A673 (cell line): ENCODE measurements around the gene RCBTB2. TPM values are rescaled to one million over a fixed set of nuclear protein-coding genes. Genes with fewer than 3 reads are reported as not detected.

Source experiments
- BruUV-seq: library from RNA; stranded (reverse); fragments of 400-500 nt; replicated peaks from 2 replicates; lab custom pipeline; 2021; lab: Mats Ljungman, UMichigan
- CTCF ChIA-PET: fragments of 300-600 bp; sonication (Branson Sonifier 250); formaldehyde crosslinking; loops from one replicate; lab custom pipeline; 2022; ENCODE audit warnings: antibody characterized with exemption; lab: Charles Lee
- POLR2A ChIA-PET: fragments of 300-600 bp; sonication (Branson Sonifier 250); formaldehyde crosslinking; loops from one replicate; lab custom pipeline; 2022; ENCODE audit warnings: antibody characterized with exemption; ENCODE audit not compliant: low non-redundant PET; lab: Charles Lee
- DNase-seq: peaks from one replicate; pipeline ENCODE4 v3.0.0-alpha.2; 2015; ENCODE audit warnings: low spot score
- H3K27ac ChIP-seq: fragments of 200-600 bp; sonication (generic); 2 replicates; pipeline ENCODE4 v1.5.1; 2016; ENCODE audit warnings: mixed run types, low read depth, mild to moderate bottlenecking, mixed read lengths, antibody characterized with exemption, low read length; ENCODE audit not compliant: poor library complexity, severe bottlenecking
- H3K27me3 ChIP-seq: fragments of 200-600 bp; sonication (generic); replicated peaks from 2 replicates; pipeline ENCODE4 v1.6.1; 2017; ENCODE audit warnings: mixed run types, low read depth, mild to moderate bottlenecking, mixed read lengths, antibody characterized with exemption, low read length; ENCODE audit not compliant: insufficient read depth, poor library complexity
- H3K36me3 ChIP-seq: fragments of 200-600 bp; sonication (generic); 2 replicates; pipeline ENCODE4 v1.6.1; 2016; ENCODE audit warnings: mixed run types, mild to moderate bottlenecking, mixed read lengths, antibody characterized with exemption, low read length; ENCODE audit not compliant: insufficient read depth, poor library complexity, severe bottlenecking
- H3K4me1 ChIP-seq: fragments of 200-600 bp; sonication (generic); 2 replicates; pipeline ENCODE4 v1.6.1; 2017; ENCODE audit warnings: mixed run types, mild to moderate bottlenecking, mixed read lengths, antibody characterized with exemption, low read length; ENCODE audit not compliant: insufficient read depth, poor library complexity, severe bottlenecking
- H3K4me3 ChIP-seq: fragments of 200-600 bp; sonication (generic); 2 replicates; pipeline ENCODE4 v1.5.1; 2016; ENCODE audit warnings: low read depth, mixed run types, mild to moderate bottlenecking, mixed read lengths, low read length; ENCODE audit not compliant: poor library complexity, severe bottlenecking
- H3K9me3 ChIP-seq: fragments of 200-600 bp; sonication (generic); 2 replicates; pipeline ENCODE4 v1.6.1; 2016; ENCODE audit warnings: mixed run types, low read depth, mild to moderate bottlenecking, mixed read lengths, antibody characterized with exemption, low read length; ENCODE audit not compliant: poor library complexity, severe bottlenecking
- CTCF ChIP-seq: fragments of 300-800, 200-600 bp; sonication (generic); conservative IDR thresholded peaks from 2 replicates; pipeline ENCODE4 v1.5.1; 2017; ENCODE audit warnings: low read depth, mild to moderate bottlenecking, antibody characterized with exemption, low read length, moderate library complexity, mixed read lengths
- EZH2 ChIP-seq: fragments of 200-600 bp; sonication (generic); IDR thresholded peaks from 2 replicates; pipeline ENCODE4 v1.6.1; 2017; ENCODE audit warnings: borderline replicate concordance, low read depth, mild to moderate bottlenecking, mixed read lengths, antibody characterized with exemption, low read length; ENCODE audit not compliant: poor library complexity, severe bottlenecking
- intact Hi-C: fragments of 100-400 bp; cut with micrococcal nuclease; formaldehyde crosslinking; loops from one replicate; pipeline ENCODE4 v1.10.0; 2022; ENCODE audit not compliant: unreplicated experiment
- total RNA-seq: library from RNA; stranded (reverse); gene quantifications from 2 replicates; pipeline ENCODE4 v1.2.3, GENCODE V29; 2021

RCBTB2 gene
- total RNA-seq, 1 experiment from 2014 or later = 6.3 TPM

- no peak for DNase-seq
- Histone ChIP-seq H3K4me3 (no peak overlapping the region), H3K27ac (no peak overlapping the region), H3K9me3 (no peaks in the 10 kb centered on the region), H3K27me3 (no peaks in the 10 kb centered on the region), H3K36me3 (no peaks in the 10 kb centered on the region), H3K4me1 (no peaks in the 10 kb centered on the region)
- TF ChIP-seq CTCF (no peak), EZH2 (no peak)
- no TSS peak for BruUV-seq
- POLR2A ChIA-PET = no interaction called here
- CTCF ChIA-PET = no interaction called here
- intact Hi-C loops = no loop called here
Measured at GRCh38 chr13:48507021-48507420, 25.9 kb downstream of the RCBTB2 start.

DNA sequence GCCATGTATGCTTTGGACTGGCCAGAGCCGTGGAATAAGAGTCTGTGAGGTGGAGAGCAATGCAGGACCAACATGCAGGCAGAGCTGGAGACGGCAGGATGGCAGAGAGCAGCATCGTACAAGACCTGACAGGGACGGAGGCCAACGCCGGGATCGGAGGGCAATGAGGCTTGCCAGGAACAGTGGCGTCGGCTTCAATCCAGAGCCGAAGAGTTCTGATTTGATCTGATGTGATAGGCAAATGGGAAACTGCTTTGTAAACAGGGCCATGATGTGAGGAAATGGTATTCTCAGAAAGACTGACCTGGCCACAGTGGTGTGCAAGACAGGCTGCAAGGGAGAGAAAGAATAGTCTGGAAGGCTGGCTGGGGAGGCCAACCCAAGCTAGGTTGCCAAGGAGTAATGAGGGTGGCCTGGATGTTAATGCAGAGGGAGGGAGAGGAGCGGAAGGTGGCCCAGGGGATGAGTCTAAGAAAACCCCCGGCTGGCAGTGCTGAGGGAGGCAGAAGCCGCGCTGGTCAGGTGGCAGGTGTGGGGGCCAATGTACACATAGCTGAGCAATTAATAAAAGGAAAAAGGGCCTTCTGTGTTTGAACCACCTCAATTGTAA, 26.7 kb downstream of the RCBTB2 start:
- H3K9me3 ChIP-seq = no peaks in the 10 kb centered on the region
- H3K27me3 ChIP-seq = no peaks in the 10 kb centered on the region
- H3K36me3 ChIP-seq = no peaks in the 10 kb centered on the region
- TF ChIP-seq CTCF = no peak
- no peak for TF ChIP-seq EZH2
- POLR2A ChIA-PET = no interaction called here
- no peaks in the 10 kb centered on the region for H3K4me1 ChIP-seq
- no peak overlapping the region for H3K27ac ChIP-seq
- intact Hi-C loops = no loop called here
- CTCF ChIA-PET = no interaction called here
- no TSS peak for BruUV-seq
- no peak for DNase-seq
- no peak overlapping the region for H3K4me3 ChIP-seq

GRCh38 chr13:48505597-48506091, 27.2 kb downstream of the RCBTB2 start:
- Histone ChIP-seq H3K27ac (no peak overlapping the region), H3K27me3 (no peaks in the 10 kb centered on the region), H3K4me1 (peaks cover under 1% of the 10 kb centered on the region), H3K4me3 (no peak overlapping the region), H3K36me3 (no peaks in the 10 kb centered on the region), H3K9me3 (no peaks in the 10 kb centered on the region)
- intact Hi-C loops = no loop called here
- BruUV-seq = no TSS peak
- TF ChIP-seq EZH2 (no peak), CTCF (no peak)
- DNase-seq = no peak
- ChIA-PET CTCF (no interaction called here), POLR2A (no interaction called here)
